Endothelial cell of umbilical vein (primary cell): ENCODE data around the gene PRRC2B. TPM values are rescaled to one million over a fixed set of nuclear protein-coding genes. Genes with fewer than 3 reads are reported as not detected.

Source experiments
- BruUV-seq: library from RNA; stranded (reverse); fragments of 400-500 nt; replicated peaks from 2 replicates; lab custom pipeline; 2021; lab: Mats Ljungman, UMichigan
- CTCF ChIA-PET: fragments of 300-600, 350-600 bp; sonication (Branson Sonifier 250); formaldehyde crosslinking; loops from one replicate; lab custom pipeline; 2021; ENCODE audit warnings: antibody characterized with exemption, inconsistent platforms; lab: Charles Lee
- POLR2A ChIA-PET: fragments of 300-600, 350-600 bp; sonication (Branson Sonifier 250); formaldehyde crosslinking; loops from one replicate; lab custom pipeline; 2021; ENCODE audit warnings: antibody characterized with exemption, inconsistent platforms; lab: Charles Lee
- DNase-seq: peaks from one replicate; pipeline ENCODE4 v3.0.0-alpha.2; 2011; ENCODE audit warnings: low read depth, low spot score
- FAIRE-seq: peaks from 2 replicates; lab custom pipeline; 2011; peaks lifted over from hg19 to GRCh38; lab: Jason Lieb, UNC
- H2AFZ ChIP-seq: 2 replicates; pipeline ENCODE4 v1.6.0; 2012; ENCODE audit warnings: low read depth, low read length, control low read depth, inconsistent platforms
- H3K27ac ChIP-seq: 2 replicates; pipeline ENCODE4 v1.5.1; 2011; ENCODE audit warnings: low read depth, mild to moderate bottlenecking, control low read depth, low read length, moderate library complexity; ENCODE audit not compliant: insufficient read depth
- H3K27me3 ChIP-seq, 2 experiments: 2 replicates each; pipeline versions ENCODE4 v1.6.0 to v1.6.1; 2011; ENCODE audit warnings: low read length in 2 of 2, mixed read lengths in 1 of 2; ENCODE audit not compliant: control insufficient read depth in 2 of 2, insufficient read depth in 2 of 2
- H3K36me3 ChIP-seq, 2 experiments: 2 replicates in 1 of 2; 3 replicates in 1 of 2; pipeline ENCODE4 v1.5.1; 2011; ENCODE audit warnings: low read length in 2 of 2, mild to moderate bottlenecking in 1 of 2, moderate library complexity in 1 of 2; ENCODE audit not compliant: control insufficient read depth in 2 of 2, insufficient read depth in 2 of 2; ENCODE audit errors: extremely low read depth in 1 of 2
- H3K4me1 ChIP-seq: 3 replicates; pipeline ENCODE4 v1.5.1; 2011; ENCODE audit warnings: mild to moderate bottlenecking, low read length; ENCODE audit not compliant: control insufficient read depth, insufficient read depth; ENCODE audit errors: extremely low read depth
- H3K4me2 ChIP-seq: 2 replicates; pipeline ENCODE4 v1.6.1; 2011; ENCODE audit warnings: low read length, control low read depth, mixed read lengths; ENCODE audit not compliant: insufficient read depth
- H3K4me3 ChIP-seq, 3 experiments: fragments of 200-600 bp in 1 of 3; sonication (generic), shearing (Covaris generic) in 1 of 3; replicated peaks in 1 of 3; 2 replicates each; pipeline ENCODE4 v1.5.1; 2011 to 2016; ENCODE audit warnings: control low read depth in 3 of 3, low read length in 3 of 3, mild to moderate bottlenecking in 2 of 3, inconsistent platforms in 1 of 3, low read depth in 1 of 3, moderate library complexity in 1 of 3; ENCODE audit not compliant: insufficient read depth in 1 of 3
- H3K79me2 ChIP-seq: 2 replicates; pipeline ENCODE4 v1.6.0; 2012; ENCODE audit warnings: low read length, inconsistent platforms; ENCODE audit not compliant: control insufficient read depth, insufficient read depth
- H3K9ac ChIP-seq: replicated peaks from 2 replicates; pipeline ENCODE3; 2011; ENCODE audit warnings: low read length, control low read depth; ENCODE audit not compliant: insufficient read depth; ENCODE audit errors: extremely low read depth
- H3K9me1 ChIP-seq: replicated peaks from 3 replicates; pipeline ENCODE4 v1.6.0; 2011; ENCODE audit warnings: mild to moderate bottlenecking, low read length; ENCODE audit not compliant: control insufficient read depth, insufficient read depth; ENCODE audit errors: extremely low read depth
- H3K9me3 ChIP-seq: replicated peaks from 2 replicates; pipeline ENCODE4 v1.5.1; 2012; ENCODE audit warnings: low read length, inconsistent platforms; ENCODE audit not compliant: control insufficient read depth, insufficient read depth
- H4K20me1 ChIP-seq: replicated peaks from 2 replicates; pipeline ENCODE3; 2011; ENCODE audit warnings: mild to moderate bottlenecking, low read length; ENCODE audit not compliant: control insufficient read depth, insufficient read depth; ENCODE audit errors: extremely low read depth
- EZH2 ChIP-seq: IDR thresholded peaks from 2 replicates; pipeline ENCODE4 v1.6.1; 2012; ENCODE audit warnings: borderline replicate concordance, low read depth, mild to moderate bottlenecking, moderate library complexity, low read length, inconsistent platforms; ENCODE audit not compliant: severe bottlenecking
- FOS ChIP-seq: IDR thresholded peaks from 2 replicates; pipeline ENCODE4 v1.6.1; 2011; ENCODE audit warnings: mild to moderate bottlenecking, low read length, moderate library complexity, borderline replicate concordance; ENCODE audit not compliant: insufficient read depth
- GATA2 ChIP-seq: IDR thresholded peaks from 2 replicates; pipeline ENCODE4 v1.7.0; 2011; ENCODE audit warnings: low read depth, mild to moderate bottlenecking, moderate library complexity, mixed read lengths, low read length; ENCODE audit not compliant: insufficient read length, insufficient read depth
- JUN ChIP-seq: IDR thresholded peaks from 2 replicates; pipeline ENCODE4 v1.6.1; 2011; ENCODE audit warnings: borderline replicate concordance, low read depth; ENCODE audit not compliant: insufficient read length, insufficient read depth
- MYC ChIP-seq: IDR thresholded peaks from one replicate; pipeline ENCODE4 v1.6.1; 2011; ENCODE audit warnings: mild to moderate bottlenecking, low read depth, low read length
- POLR2A ChIP-seq: IDR thresholded peaks from 2 replicates; pipeline ENCODE4 v1.6.1; 2012; ENCODE audit warnings: low read depth, mild to moderate bottlenecking, control low read depth, low read length
- POLR2AphosphoS5 ChIP-seq: IDR thresholded peaks from 2 replicates; pipeline ENCODE4 v1.6.1; 2012; ENCODE audit warnings: low read depth, mild to moderate bottlenecking, control low read depth, low read length, moderate library complexity; ENCODE audit not compliant: insufficient read depth
- dilution Hi-C: fragments of 300-500 bp; cut with MboI; formaldehyde crosslinking; loops from one replicate; pipeline ENCODE4 v1.15.0; 2019; ENCODE audit warnings: low sequenced_read_pairs; ENCODE audit not compliant: extremely low pct_ligation_motif_present
- intact Hi-C: fragments of 100-400 bp; cut with micrococcal nuclease; formaldehyde crosslinking; loops from one replicate; pipeline ENCODE4 v1.10.0; 2022
- polyA plus RNA-seq, 4 experiments: library from polyadenylated mRNA; depleted of rRNA in 3 of 4; stranded (reverse) in 3 of 4; unstranded in 1 of 4; fragments of >200 nt; gene quantifications; 2 replicates each; pipeline versions ENCODE4 v1.2.1 to v1.2.3, GENCODE V29; 2011 to 2012; ENCODE audit warnings: missing spikeins in 1 of 4
- total RNA-seq: library from RNA; stranded (reverse); gene quantifications from 2 replicates; pipeline ENCODE4 v1.2.3, GENCODE V29; 2021
- TF ChIP-seq, protein P1 (sequence below), 2 donors: IDR thresholded peaks; 1 replicate in 1 of 2; 2 replicates in 1 of 2; pipeline ENCODE4 v1.5.1; 2011; ENCODE audit warnings: low read length in 2 of 2, mild to moderate bottlenecking in 2 of 2, moderate library complexity in 2 of 2, control low read depth in 1 of 2, inconsistent platforms in 1 of 2, low read depth in 1 of 2; ENCODE audit not compliant: insufficient read depth in 1 of 2; ENCODE audit errors: extremely low read depth in 1 of 2
- TF ChIP-seq, protein P2 (sequence below): IDR thresholded peaks from 2 replicates; pipeline ENCODE4 v1.6.1; 2011; ENCODE audit not compliant: insufficient read depth, insufficient read length

Gene PRRC2B
- total and polyA plus RNA-seq, 2 donors (not counting 3 experiments of a cell fraction or from before 2014, with no cell fraction given), result 35.6 to 256 TPM

DNA sequence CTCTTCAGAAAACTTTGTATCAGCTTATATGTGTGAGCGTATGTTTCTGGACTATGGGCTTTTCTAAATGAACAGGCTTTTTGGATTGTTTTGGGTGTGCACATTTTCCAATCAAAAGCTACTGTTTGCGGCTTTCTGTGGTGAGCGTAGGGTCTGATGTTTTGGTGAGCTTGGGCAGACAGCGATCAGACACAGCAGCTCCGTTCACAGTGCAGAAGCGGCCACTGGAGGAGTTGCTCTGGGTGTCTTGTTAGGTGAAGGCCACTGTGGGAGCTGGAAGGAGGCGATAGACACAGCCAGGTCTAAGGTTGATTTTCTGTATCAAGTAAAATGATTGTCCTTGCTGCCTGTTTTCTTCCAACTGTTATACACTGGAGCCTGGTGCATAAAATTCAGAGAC is 11.1 kb downstream of the PRRC2B start:
- POLR2A ChIA-PET, result interaction anchor here (0.5 kb wide), 1 partner anchor 40 kb away, joined by 8 read pairs; no protein-coding TSS in a partner anchor

More for the DNA sequence above, 11.1 kb downstream of the PRRC2B start:
- H3K9me1 ChIP-seq, result no peaks in the 10 kb centered on the region
- FAIRE-seq (no peak), DNase-seq (no peak)
- peaks cover 25% of the 10 kb centered on the region for H4K20me1 ChIP-seq
- no peak overlapping the region for H3K9ac ChIP-seq
- intact Hi-C loops (no loop called here), dilution Hi-C loops (no loop called here)
- no peak overlapping the region for H3K27ac ChIP-seq
- no peak overlapping the region for H2AFZ ChIP-seq
- BruUV-seq, result no TSS peak
- H3K27me3 ChIP-seq, result no peaks in the 10 kb centered on the region
- H3K4me1 ChIP-seq, result peaks cover 60% of the 10 kb centered on the region
- peaks cover 100% of the 10 kb centered on the region for H3K79me2 ChIP-seq
- CTCF ChIA-PET, result interaction anchor here (0.7 to 1.4 kb wide), 2 partner anchors 28 to 34 kb away, joined by 3 to 4 read pairs; no protein-coding TSS in a partner anchor
- no peaks in the 10 kb centered on the region for H3K9me3 ChIP-seq
- H3K4me2 ChIP-seq, result no peak overlapping the region
- H3K4me3 ChIP-seq, result no peak overlapping the region
- TF ChIP-seq POLR2A, result no peak
- no peak for TF ChIP-seq FOS
- TF ChIP-seq, protein P1, sequence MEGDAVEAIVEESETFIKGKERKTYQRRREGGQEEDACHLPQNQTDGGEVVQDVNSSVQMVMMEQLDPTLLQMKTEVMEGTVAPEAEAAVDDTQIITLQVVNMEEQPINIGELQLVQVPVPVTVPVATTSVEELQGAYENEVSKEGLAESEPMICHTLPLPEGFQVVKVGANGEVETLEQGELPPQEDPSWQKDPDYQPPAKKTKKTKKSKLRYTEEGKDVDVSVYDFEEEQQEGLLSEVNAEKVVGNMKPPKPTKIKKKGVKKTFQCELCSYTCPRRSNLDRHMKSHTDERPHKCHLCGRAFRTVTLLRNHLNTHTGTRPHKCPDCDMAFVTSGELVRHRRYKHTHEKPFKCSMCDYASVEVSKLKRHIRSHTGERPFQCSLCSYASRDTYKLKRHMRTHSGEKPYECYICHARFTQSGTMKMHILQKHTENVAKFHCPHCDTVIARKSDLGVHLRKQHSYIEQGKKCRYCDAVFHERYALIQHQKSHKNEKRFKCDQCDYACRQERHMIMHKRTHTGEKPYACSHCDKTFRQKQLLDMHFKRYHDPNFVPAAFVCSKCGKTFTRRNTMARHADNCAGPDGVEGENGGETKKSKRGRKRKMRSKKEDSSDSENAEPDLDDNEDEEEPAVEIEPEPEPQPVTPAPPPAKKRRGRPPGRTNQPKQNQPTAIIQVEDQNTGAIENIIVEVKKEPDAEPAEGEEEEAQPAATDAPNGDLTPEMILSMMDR (IDR thresholded peaks at IDR 0.05; ENCODE audit: extremely low read depth in 1 of 2, insufficient read depth in 1 of 2, low read depth in 1 of 2, low read length in 2 of 2), result no peak
- no peak for TF ChIP-seq MYC
- TF ChIP-seq, protein P2, sequence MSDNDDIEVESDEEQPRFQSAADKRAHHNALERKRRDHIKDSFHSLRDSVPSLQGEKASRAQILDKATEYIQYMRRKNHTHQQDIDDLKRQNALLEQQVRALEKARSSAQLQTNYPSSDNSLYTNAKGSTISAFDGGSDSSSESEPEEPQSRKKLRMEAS, result no peak
- no peak for TF ChIP-seq GATA2
- TF ChIP-seq JUN, result no peak
- no peak for TF ChIP-seq POLR2AphosphoS5
- TF ChIP-seq EZH2, result no peak
- H3K36me3 ChIP-seq, result no peaks in the 10 kb centered on the region
